GM21390 (cell line): ENCODE data around the gene LCN2.

Source experiments
- ATAC-seq: cut with Tn5 transposase; IDR thresholded peaks from one replicate; pipeline ENCODE4 v1.9.1; 2021; ENCODE audit not compliant: unreplicated experiment

LCN2 gene

DNA sequence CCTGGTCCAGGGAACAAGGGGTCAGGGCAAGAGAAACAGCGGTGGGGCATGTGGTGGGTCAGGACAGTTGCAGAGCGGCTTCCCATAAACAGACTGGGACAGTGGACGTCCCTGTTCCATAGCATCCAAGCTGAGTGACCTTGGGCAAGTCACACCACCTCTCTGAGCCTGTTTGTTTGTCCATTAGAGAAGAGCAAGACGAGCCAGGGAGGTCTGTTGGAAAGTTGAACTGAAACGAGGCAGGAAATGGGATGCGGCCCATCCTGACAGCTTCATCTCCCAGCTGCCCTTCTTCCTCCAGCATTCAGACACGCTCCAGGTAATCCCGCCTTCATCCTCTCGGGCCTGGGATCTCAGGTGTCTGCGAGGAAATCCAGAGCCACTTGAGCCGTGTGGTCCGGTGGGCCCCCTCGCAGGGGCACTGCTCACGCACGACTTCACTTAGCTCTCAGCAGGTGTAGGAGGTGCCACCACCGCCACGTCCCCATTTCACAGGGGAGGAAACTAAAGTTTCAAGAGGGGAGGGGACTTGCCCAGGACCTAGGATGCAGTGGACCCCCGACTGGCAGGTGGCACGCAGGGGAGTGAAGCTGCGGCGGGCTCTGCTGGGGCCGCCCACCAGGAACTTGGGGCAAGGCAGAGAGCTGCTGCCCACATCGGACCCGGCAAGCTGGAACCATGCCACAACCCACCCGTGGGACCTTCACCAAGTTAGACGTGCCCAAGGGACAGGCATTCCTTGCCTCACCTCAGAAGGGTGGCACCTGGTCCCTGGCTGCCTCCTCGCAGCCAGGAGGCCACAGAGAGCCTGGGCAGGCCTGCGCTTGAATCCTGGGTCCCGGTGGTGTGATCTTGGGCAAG lies 34.7 kb upstream of the LCN2 start:
- ATAC-seq: no peak

DNA sequence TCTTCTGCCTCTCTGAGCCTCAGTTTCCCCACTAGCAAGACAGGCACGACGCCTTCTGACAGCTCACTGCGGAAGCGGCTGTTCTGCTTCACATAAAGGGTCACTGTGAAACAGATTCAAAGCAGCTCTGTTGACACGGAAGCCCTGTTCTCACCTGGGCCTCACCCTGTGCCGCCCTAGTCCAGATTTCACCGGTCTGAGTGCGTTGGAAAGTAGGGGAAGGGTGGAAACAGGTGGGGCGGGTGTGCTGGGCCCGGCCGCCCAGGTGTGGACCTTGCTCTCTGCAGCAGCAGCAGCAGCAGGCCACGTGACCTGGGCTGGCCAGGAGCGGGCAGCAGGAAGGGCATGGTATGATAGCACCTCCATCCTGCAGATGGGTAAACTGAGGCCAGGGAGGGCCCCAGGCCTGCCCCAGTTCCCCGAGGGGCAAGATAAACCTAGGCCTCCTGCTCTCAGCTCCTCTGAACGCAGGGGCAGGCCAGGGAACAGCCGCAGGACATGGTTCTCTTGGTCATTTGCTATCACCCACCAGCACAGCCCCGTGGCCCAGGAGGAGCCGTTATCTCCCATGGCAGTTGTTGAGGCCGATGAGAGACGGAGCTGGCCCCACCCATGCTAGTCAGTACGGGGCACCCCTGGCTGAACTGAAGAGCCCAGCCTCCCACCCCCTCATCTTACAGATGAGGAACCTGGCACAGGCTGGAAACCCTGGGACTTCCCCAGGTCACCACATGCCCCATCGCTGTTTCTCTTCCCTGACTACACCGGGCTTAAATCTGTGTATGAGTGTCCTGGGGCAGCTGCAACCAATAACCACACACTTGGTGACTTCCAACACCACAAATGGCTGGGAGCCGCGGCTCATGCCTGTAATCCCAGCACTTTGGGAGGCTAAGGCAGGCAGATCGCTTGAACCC lies 33.8 kb upstream of the LCN2 start:
- no peak for ATAC-seq

DNA sequence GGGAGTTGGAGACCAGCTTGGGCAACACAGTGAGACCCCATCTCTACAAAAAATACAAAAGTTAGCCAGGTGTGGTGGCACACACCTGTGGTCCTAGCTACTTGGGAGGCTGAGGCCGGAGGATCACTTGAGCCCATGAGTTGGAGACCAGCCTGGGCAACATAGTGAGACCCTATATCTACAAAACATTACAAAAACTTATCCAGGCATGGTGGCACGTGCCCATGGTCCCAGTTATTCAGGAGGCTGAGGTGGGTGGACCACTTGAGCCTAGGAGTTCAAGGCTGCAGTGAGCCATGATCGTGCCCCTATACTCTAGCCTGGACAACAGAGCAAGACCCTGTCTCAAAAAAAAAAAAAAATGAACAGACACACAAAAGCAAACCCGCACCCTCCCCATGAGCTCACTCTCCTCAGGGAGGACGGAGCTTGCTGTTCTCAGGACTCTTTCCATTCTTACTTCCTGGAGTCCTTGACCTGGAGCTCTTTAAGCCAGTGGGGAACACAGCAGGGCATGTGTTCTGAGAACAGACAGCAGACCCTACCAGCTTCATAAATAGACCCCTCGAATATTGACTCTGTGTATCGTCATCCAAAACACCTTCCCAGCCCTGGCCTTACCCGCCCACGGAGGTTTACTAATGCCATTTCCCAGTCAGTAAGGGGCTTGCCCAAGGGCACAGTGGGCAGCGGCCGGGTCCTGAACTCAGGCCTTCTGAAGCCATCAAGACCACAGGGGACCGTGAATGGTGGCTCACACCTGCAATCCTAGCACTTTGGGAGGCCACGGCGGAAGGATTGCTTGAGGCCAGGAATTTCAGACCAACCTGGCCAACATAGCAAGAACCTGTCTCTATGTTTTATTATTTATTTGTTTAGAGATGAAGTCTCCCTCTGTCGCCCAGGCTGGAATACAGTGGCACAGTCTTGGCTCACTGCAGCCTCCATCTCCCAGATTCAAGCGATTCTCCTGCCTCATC lies 32.9 kb upstream of the LCN2 start:
- ATAC-seq: no peak

DNA sequence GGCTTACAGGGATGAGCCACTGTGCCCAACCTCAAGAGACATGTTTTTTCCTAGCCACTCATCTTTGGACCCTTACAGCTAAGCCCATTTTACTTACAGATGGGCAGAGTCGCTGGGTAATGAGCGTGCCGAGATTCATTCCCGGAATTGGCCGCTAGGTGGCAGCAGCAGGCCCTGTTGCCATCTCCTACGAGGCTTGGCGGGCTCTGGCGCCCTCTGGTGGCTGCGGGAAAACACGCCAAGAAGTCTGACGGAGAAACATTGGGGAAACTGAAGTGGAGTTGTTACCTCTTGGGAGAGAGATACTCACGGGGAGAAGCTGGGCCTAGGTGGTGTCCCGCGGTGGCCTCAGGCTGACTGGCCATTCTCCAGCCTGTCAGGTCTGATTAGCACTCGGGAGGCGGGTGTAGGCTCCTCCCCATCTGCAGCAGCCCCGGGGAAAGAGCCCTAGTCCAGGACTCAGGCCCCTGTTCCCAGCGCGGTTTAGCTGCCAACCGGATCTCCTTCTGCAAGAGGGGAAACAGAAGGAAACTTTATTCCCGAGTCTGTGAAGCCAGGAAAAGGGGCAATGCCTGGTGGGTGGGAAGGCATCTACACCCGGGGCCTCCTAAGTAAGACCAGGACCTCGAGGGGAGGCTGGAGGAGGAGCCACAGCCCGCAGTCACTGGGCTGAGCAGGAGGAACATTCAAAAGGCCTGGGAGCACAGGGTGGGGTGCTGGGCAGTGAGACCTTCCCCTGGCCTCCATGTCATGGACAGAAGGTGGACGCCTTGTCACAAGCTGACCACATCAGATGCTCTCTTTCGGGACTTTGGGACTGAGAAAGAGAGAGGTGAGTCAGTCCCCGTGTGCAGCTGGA lies 31.4 kb upstream of the LCN2 start:
- ATAC-seq: no peak

DNA sequence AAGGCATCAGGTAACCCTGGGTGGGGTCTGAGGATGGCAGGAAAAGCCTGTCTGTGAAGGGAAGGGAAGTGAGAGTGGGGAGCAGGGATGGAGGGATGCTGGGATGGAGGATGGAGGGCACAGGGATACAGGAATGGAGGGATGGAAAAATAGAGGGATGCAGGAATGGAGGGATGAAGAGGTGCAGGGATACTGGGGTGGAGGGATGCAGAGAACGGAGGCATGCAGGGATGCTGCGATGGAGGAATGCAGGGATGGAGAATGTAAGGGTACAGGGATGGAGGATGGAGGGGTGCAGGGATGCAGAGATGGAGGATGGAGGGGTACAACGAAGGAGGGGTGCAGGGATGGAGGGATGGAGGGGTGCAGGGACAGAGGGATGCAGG lies 30.8 kb upstream of the LCN2 start:
- no peak for ATAC-seq

DNA sequence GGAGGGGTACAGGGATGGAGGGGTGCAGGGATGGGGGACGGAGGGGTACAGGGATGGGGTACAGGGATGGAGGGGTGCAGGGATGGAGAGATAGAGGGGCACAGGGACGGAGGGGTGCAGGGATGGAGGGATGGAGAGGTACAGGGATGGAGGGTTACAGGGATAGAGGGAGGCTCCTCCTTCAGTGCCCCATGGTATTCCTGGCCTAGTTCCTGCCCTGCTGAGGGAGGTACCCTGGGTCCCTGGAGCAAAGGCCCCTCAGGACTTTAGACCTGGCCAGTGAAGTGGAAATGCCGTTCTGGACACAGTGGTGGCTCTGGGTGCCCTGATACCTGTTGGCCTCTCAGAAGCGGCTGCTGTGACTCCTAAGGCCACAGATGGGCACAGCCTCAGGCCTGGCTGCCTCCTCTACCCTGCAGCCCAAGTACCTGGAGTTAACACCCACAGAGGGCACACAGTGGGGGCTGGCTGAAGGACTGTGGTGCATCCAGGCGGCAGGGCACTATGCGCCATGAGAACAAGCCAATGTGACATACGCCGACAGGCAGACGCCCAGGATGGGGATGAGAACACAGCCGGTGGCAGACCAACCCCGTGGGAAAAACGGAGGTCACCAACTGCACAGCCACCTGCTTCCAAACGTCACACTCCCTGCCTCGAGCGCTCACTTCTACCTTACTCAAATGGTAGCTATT lies 30.1 kb upstream of the LCN2 start:
- no peak for ATAC-seq

DNA sequence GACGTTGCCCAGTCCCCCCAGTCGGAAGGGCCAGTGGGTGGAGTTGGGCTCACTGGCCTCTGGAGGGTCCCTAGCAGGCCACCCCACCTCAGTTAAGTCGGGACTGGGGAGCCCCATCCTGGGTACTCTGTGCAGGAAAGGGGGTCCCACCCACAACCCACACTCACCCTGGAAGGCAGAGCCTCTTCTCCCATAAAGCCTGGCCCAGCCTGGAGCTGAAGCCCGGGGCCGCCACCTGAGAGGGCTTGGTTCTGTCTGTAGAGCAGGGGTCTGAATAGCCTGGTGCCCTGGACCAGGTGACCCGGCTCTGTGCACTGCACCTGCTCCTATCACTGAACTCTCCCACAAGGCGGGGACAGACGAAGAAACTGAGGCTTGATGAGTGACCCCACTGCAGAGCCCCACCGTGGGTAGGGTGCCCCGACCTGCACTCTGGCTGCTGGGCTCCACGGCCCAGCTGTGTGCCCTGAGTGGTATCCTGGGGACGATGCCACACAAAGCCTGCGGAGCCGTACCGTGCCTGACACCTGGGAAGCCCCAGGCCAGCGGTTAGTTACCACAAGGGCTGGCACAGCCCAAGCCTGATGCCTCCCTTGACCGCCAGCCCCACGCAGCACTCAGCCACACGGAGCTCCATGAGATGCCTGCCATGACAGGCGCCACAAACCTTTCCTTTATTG lies 29.1 kb upstream of the LCN2 start:
- no peak for ATAC-seq

DNA sequence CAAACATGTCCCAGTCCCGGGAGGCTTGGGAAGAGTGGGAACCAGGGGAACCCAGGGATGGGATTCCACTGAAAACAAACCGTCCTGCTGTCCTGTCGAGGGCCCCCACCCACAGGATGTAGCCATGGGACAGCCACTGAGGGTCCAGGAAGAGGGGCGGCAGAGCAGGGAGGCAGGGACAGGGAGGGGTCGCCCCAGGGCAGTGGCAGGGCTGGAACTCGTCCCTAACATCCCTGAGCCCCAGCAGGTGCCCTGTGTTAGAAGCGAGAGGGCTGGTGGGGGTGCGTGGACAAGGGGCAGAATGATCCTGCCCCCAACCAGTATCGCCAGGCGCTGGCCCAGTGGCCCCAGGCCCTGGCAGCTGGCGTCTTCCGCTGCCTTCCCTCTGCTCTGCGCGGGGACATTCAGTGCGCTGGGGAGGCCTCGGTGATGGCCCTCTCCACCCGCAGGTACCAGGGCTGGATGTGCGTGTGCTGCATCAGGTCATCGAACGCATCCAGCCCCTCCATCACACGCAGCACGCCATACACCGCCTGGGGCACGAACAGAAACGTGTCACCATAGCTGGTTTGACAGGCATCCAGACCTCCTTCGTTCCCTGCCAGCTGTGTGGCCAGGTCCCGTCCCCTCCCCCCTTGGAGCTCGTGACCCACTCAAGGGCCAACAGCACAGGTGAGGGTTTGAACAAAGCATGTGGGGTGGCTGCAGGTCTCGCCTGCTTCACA lies 28.4 kb upstream of the LCN2 start:
- ATAC-seq: no peak

DNA sequence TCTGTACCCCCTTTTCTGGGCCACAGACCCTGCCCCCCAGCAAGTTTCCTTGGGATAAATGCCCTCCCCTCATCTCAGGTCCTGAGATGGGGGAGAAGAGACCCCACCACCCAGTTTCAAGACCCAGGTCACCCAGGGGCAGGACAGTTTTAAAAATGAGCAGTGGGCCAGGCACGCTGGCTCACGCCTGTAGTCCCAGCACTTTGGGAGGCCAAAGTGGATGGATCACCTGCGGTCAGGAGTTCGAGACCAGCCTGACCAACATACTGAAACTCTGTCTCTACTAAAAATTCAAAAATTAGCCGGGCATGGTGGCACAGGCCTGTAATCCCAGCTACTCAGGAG lies 27.8 kb upstream of the LCN2 start:
- ATAC-seq: no peak

DNA sequence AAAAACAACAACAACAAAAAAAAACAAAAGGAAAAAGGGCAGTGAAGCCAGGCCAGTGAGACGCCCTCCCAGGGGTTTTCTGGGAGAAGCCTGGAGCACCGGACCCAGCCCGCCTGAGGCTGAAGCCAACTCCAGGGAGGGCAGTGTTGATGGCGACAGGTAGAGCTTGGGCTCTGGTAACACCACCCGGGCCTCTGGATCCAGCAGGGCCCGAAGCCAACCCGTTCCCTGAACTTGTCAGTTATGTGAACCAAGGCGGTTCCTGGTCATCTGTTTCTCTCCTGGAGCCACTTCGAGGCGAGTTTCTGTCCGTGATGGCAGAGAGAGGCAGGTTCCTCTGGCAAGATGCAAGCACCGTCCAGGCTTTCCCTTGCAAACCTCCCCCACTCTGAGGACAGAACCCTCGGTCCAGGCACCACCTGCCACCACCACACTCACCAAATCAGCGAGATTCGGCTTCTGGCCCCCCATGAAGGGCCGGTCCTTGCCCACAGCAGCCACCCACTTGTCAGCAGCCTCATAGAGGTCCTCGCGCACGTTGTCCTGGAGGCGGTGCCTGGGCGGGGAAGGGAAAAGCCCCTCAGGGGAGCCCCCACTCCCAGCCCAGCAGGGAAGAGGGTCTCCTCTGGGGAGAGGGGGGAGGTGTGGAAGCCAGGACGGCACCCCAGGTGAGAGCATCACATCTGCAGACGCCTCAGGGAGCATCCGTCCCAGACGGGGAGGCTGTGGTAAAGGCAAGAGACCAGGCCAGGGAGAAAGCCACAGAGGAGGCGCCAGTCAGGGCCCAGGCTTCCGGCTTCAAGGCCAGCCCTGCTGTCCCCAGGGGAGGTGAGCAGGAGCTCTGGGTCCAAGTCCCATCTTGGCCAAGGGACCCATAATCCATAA lies 27.1 kb upstream of the LCN2 start:
- no peak for ATAC-seq

DNA sequence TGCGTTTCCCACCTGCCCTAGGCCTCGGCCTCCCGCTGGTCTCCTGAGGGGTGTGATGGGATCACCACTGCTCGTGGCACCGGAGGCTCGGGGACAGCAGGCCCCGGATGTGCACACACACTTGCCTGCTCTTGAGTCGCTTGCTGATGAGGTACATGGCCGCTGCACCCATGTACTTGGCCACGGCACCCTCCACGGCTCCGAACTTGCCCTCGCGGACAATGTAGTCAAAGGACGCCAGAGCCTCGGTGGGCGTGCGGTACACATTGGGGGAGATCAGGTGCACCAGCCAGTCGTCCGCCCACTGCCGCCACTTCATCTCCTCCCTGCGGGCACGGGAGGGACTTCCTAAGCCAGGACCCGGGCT lies 26.5 kb upstream of the LCN2 start:
- no peak for ATAC-seq

DNA sequence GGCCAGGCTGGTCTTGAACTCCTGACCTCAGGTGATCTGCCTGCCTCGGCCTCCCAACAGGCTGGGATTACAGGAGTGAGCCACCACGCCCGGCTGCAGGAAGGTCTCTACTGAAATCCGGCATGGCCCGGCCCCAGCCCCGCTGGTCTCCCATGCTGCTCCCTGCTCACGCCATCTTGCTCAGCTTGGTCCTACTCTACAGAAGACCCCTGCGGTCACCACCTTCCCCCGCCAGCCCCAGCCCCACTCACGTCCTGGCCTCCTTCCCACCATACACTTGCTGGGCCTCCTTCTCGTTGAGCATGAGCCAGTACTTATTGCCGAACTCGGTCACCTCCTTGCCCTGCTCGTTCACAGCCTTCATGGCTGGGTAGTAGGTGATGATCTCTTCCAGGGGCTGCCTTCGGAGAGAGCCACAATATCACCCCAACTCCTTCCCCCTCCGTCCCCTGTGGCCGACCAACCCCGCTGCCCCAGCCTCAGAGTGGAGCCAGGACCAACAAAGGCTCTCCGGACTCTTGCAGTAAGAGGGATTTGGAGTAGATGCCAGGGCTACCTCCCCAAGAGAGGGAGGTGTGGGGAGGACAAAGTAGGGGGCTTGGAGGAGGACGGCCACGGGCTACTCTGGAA lies 25.7 kb upstream of the LCN2 start:
- no peak for ATAC-seq

DNA sequence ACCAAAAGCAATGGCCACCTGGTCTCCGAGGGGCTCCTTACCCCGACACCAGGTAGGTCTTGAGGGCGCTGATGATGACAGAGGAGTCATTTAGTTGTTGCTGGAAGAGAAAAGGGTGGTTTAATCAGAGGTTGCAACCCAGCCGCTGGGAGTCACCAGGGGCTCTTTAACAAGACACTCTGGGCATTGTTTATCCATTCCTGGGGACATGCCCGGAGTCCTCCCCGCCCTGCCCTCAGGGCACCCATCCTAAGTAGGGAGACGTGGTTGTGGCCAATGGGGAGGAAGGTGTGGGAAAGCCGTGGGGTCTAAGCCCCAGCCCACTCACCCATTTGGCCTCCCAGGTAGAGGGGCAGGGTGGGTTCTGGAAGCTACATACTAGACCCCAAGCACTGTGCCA lies 24.8 kb upstream of the LCN2 start:
- no peak for ATAC-seq

DNA sequence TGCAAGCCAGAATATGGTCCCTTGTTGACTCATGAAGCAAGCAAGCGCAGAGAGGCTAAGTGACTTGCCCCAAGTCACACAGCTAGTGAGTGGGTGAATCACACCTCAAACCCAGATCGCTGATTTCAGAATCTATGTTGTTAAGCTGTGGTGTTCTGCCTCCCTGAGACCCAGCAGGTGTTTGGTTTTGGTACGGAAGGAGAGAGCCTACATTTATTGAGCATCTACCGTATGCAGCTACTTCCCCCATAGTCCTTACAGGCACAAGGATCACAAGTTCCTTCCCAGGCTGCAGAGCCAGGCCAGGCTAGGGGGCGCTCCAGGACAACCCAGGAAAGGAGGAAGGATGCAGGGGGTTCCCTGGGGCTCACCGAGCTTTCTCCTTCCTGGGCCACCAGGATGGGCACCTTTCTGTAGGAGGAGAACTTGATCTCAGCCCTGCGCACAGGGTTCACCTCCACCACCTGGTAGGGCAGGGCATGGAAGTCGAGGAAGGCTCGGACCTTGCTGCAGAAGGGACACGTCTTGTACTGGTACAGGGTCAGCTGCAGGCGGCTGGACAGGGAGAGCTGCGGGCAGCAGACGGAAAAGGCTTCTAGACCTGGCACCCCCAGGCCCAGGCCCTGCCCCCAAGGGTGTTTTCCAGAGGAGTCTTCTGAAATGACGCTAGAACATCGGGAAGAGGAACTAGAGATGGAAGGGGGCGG lies 24.2 kb upstream of the LCN2 start:
- no peak for ATAC-seq

DNA sequence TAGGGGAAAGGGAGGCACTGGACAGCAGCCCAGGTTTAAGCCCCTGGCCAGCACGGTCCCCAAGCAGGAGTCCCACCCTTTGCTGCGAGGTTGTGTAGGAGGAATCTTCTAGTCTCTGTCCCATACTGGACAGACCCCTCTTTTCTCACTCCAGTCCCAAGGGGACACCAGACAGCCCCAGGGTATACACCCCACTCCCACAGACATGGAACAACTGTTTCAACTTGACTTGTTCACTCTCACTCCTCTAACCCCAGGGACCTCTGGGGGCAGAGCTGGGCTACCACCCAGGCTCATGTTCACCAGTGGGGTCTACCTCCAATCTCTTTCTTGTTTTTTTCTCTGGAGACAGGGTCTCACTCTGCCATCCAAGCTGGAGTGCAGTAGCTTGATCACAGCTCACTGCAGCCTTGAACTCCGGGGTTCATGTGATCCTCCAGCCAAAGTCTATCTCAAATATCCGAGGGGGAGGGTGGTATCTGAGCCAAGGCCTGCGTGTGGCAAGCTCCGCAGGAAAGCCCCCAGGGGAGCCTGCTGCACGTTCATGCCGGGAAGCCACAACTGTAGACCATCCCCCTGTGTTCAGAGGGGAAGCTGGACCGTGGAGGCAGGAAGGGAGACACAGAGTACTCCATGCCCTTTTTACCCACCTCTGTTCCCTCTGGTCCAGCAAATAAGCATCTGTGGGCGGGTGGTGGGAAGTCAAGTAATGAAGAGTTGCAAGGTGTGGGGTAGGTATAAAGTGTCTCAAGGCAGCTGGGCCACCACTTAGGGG lies 23.5 kb upstream of the LCN2 start:
- ATAC-seq: no peak

DNA sequence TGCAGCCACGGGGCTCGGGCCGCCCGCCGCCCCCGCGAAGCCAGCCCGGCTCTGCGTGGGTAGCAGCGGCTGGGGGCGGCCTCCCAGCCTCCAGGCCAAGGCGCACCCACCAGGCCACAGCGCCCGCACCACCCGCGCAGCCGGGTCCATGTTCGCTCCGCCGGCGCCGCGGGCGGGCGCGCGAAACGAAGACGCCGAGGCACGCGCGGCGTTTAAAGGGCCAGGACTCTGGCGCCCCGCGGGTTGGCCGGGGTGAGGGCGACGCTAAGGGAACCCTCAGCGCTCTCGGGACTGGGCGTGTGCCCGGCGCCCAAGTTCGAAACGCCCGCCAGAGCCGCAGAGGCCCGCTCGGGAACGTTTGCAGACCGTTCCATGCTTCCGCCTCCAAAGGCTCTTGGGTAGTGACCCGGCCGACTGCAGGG lies 21.7 kb upstream of the LCN2 start, which contains the start of gene PTGES2:
PTGES2 (minus strand) TSS at position 162 of the 422 bp plus-strand sequence; CDS start at position 150, 12 bp downstream.
- peak; percentile 57 for ATAC-seq
